Activated naive CD8-positive, alpha-beta T cell (primary cell): Measurements from ENCODE around the gene CADM4.
"Not testable (repeated sequence)": the region's sequence is repeated elsewhere in the genome, so short reads cannot be mapped to it uniquely, and the experiment has no call there.

Source experiments
- H3K27ac Mint-ChIP-seq: one replicate; pipeline ENCODE4 v1.8.0; 2021; ENCODE audit warnings: mixed read lengths
- H3K27me3 Mint-ChIP-seq: one replicate; pipeline ENCODE4 v1.8.0; 2021; ENCODE audit warnings: mixed read lengths
- H3K36me3 Mint-ChIP-seq: one replicate; pipeline ENCODE4 v1.8.0; 2021; ENCODE audit warnings: mixed read lengths
- H3K4me1 Mint-ChIP-seq: one replicate; pipeline ENCODE4 v1.8.0; 2021; ENCODE audit warnings: low read depth, mixed read lengths
- H3K4me3 Mint-ChIP-seq: one replicate; pipeline ENCODE4 v1.8.0; 2021; ENCODE audit warnings: mild to moderate bottlenecking, mixed read lengths
- H3K9me3 Mint-ChIP-seq: one replicate; pipeline ENCODE4 v1.8.0; 2021; ENCODE audit warnings: low read depth, mixed read lengths

The CADM4 gene

GRCh38 chr19:43672061-43672679, 32.5 kb upstream of the CADM4 start:
- Mint-ChIP-seq H3K4me1 (peaks cover 38% of the 10 kb centered on the region), H3K36me3 (no peaks in the 10 kb centered on the region), H3K27me3 (no peaks in the 10 kb centered on the region), H3K9me3 (no peaks in the 10 kb centered on the region), H3K27ac (no peak overlapping the region), H3K4me3 (no peak overlapping the region)

DNA sequence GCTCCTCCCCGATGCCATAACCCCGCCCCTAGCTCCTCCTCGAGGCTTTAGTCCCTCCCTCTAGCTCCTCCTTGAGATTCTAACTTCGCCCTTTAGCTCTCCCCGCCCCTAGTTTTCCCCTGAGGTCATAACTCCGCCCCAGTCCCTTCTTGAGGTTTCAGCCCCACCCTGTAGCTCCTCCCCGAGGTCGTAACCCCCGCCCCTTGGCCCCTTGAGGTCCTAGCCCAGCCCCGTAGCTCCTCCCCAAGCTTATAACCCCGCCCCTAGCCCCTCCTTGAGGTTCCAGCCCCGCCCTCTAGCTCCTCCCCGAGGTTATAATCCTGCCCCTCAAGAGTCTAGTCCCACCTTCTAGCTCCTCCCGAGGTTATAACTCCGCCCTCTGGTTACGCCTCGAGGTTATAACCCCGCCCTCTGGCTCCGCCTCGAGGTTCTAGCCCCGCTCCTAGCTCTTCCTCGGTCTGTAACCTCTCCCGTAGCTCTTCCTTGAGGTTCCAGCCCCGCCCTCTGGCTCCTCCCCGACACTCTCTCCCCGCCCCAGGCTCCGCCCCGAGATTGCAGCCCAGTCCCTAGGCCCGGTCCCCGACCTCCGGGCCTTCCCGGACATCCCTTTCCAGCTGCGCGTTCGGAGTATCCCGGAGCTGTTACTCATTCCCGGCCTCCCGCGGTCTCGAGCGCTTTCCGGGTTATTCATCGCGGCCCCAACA, 28.9 kb upstream of the CADM4 start:
- peaks cover 44% of the 10 kb centered on the region for H3K4me1 Mint-ChIP-seq
- peaks cover 5% of the 10 kb centered on the region for H3K36me3 Mint-ChIP-seq
- no peaks in the 10 kb centered on the region for H3K27me3 Mint-ChIP-seq
- H3K9me3 Mint-ChIP-seq: no peaks in the 10 kb centered on the region
- H3K27ac Mint-ChIP-seq: peak overlapping the region; percentile 85
- peak overlapping the region; percentile 89 for H3K4me3 Mint-ChIP-seq

DNA sequence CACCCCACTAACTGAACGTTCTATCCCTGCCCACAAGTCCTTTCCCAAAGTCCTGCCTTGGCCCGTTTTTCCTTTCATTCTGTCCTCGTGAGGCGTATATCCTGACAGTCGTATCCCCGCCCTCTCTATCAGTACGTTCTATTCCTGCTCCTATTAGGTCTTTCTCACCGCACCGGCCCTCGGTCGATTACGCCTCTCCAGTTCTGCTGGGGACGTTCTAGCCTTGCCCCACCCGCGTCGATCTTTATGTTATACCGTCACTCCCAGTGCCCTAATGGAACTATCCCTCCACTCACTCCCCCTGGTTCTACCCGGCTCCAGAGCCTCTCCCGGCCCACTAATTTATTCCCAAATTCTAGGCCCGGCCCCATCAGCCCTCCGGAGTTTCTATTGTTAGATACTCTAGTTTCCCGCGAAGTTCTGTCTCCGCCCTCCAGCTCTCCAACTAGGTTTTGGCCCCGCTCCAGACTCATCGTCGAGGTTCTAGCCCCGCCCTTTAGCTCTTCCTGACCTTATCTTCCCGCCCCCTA, 28.3 kb upstream of the CADM4 start:
- no peaks in the 10 kb centered on the region for H3K9me3 Mint-ChIP-seq
- peaks cover 5% of the 10 kb centered on the region for H3K36me3 Mint-ChIP-seq
- H3K4me1 Mint-ChIP-seq: peaks cover 46% of the 10 kb centered on the region
- peak overlapping the region; percentile 89 for H3K4me3 Mint-ChIP-seq
- no peaks in the 10 kb centered on the region for H3K27me3 Mint-ChIP-seq
- peak overlapping the region; percentile 85 for H3K27ac Mint-ChIP-seq

- Mint-ChIP-seq H3K27me3 (no peaks in the 10 kb centered on the region), H3K9me3 (no peaks in the 10 kb centered on the region), H3K4me3 (peak overlapping the region; percentile 89), H3K4me1 (peaks cover 46% of the 10 kb centered on the region), H3K27ac (no peak overlapping the region), H3K36me3 (peaks cover 5% of the 10 kb centered on the region)
Observed at GRCh38 chr19:43667126-43667875, 27.7 kb upstream of the CADM4 start.

GRCh38 chr19:43664018-43664417, 24.4 kb upstream of the CADM4 start:
- peaks cover 9% of the 10 kb centered on the region for H3K36me3 Mint-ChIP-seq
- H3K4me3 Mint-ChIP-seq: peak overlapping the region; percentile 46
- H3K4me1 Mint-ChIP-seq: peaks cover 30% of the 10 kb centered on the region
- H3K27me3 Mint-ChIP-seq: no peaks in the 10 kb centered on the region
- H3K27ac Mint-ChIP-seq: no peak overlapping the region
- H3K9me3 Mint-ChIP-seq: peaks cover 3% of the 10 kb centered on the region

- Mint-ChIP-seq H3K4me3 (no peak overlapping the region), H3K27ac (no peak overlapping the region), H3K36me3 (peaks cover 17% of the 10 kb centered on the region), H3K4me1 (peaks cover 21% of the 10 kb centered on the region), H3K9me3 (peaks cover 9% of the 10 kb centered on the region), H3K27me3 (no peaks in the 10 kb centered on the region)
Observed at GRCh38 chr19:43662487-43662886, 22.8 kb upstream of the CADM4 start.

- H3K4me3 Mint-ChIP-seq: no peak overlapping the region
- no peak overlapping the region for H3K27ac Mint-ChIP-seq
- peaks cover 17% of the 10 kb centered on the region for H3K36me3 Mint-ChIP-seq
- H3K27me3 Mint-ChIP-seq: no peaks in the 10 kb centered on the region
- H3K9me3 Mint-ChIP-seq: peaks cover 9% of the 10 kb centered on the region
- H3K4me1 Mint-ChIP-seq: peaks cover 18% of the 10 kb centered on the region
Observed at GRCh38 chr19:43660971-43661360, 21.3 kb upstream of the CADM4 start.

DNA sequence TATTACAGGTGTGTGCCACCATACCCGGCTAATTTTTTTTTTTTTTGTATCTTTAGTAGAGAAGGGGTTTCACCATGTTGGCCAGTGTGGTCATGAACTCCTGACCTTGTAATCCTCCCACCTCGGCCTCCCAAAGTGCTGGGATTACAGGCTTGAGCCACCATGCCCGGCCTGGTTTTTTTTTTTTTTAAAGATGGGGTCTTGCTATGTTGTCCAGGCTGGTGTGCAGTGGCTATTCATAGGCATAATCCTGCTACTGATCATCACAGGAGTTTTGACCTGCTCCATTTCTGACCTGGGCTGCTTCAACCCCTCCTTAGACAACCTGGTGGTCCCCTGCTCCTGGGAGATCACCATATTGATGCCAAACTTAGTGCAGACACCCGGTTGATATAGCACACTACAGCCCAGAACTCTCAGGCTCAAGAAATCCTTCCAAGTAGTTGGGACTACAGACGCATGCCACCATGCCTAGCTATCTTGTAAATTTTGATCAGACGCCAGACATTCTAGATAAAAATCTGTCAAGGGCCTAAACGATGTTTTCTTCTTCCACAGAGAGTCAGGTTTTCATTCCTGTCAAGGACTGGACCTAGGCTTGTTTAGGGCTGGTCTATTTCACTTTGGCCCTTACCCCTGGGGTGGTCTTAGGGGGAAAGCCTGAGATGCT, 20.8 kb upstream of the CADM4 start:
- H3K9me3 Mint-ChIP-seq: peaks cover 9% of the 10 kb centered on the region
- no peak overlapping the region for H3K27ac Mint-ChIP-seq
- H3K4me3 Mint-ChIP-seq: no peak overlapping the region
- H3K36me3 Mint-ChIP-seq: peaks cover 20% of the 10 kb centered on the region
- peaks cover 18% of the 10 kb centered on the region for H3K4me1 Mint-ChIP-seq
- no peaks in the 10 kb centered on the region for H3K27me3 Mint-ChIP-seq

DNA sequence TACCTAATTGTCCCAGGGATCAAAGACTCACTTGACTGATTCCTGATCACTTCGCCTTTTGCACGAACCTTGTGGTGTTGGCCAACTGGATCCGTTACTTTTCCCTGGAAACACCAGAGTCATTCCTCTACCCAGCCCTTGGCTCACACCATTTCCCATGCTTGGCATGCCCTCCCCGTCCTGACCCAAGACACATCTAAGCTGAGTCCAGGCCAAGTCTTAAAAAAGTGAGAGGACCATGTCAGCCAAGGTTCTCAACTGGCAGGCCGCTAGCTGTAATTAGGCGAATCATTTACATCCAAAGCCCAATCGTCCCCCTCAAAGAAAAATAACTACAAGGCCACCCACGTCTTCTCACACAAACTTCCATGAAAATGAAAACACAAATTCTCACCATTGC, 18.8 kb upstream of the CADM4 start:
- H3K27me3 Mint-ChIP-seq: no peaks in the 10 kb centered on the region
- H3K9me3 Mint-ChIP-seq: peaks cover 9% of the 10 kb centered on the region
- peaks cover 17% of the 10 kb centered on the region for H3K36me3 Mint-ChIP-seq
- peaks cover 2% of the 10 kb centered on the region for H3K4me1 Mint-ChIP-seq
- H3K27ac Mint-ChIP-seq: no peak overlapping the region
- no peak overlapping the region for H3K4me3 Mint-ChIP-seq

DNA sequence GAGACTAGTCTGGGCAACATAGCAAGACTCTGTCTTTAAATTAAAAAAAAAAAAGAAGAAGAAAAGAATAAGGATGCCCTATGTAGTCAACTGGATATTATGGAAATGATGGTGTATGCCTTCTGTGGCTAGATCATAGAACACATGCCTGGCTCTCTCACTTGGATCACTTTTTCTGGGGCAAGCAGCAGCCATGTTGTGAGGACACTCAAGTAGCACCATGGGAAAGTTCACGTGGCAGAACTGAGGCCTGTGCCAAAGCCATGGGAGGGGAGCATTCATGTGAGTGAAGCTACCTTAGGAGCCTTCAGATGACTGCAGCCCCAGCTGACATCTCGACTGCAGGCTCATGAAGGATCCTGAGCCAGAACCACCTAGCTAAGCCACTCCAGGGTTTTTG, 18.4 kb upstream of the CADM4 start:
- Mint-ChIP-seq H3K36me3 (peaks cover 17% of the 10 kb centered on the region), H3K4me1 (no peaks in the 10 kb centered on the region), H3K27ac (no peak overlapping the region), H3K9me3 (peaks cover 9% of the 10 kb centered on the region), H3K27me3 (no peaks in the 10 kb centered on the region), H3K4me3 (no peak overlapping the region)

- peaks cover 19% of the 10 kb centered on the region for H3K36me3 Mint-ChIP-seq
- no peak overlapping the region for H3K27ac Mint-ChIP-seq
- no peaks in the 10 kb centered on the region for H3K27me3 Mint-ChIP-seq
- H3K4me3 Mint-ChIP-seq: no peak overlapping the region
- no peaks in the 10 kb centered on the region for H3K4me1 Mint-ChIP-seq
- H3K9me3 Mint-ChIP-seq: peaks cover 9% of the 10 kb centered on the region
Observed at GRCh38 chr19:43656436-43656835, 16.8 kb upstream of the CADM4 start.

GRCh38 chr19:43652546-43652874, 12.9 kb upstream of the CADM4 start:
- no peaks in the 10 kb centered on the region for H3K4me1 Mint-ChIP-seq
- H3K27ac Mint-ChIP-seq: no peak overlapping the region
- H3K36me3 Mint-ChIP-seq: peaks cover 7% of the 10 kb centered on the region
- H3K4me3 Mint-ChIP-seq: no peak overlapping the region
- no peaks in the 10 kb centered on the region for H3K27me3 Mint-ChIP-seq
- no peaks in the 10 kb centered on the region for H3K9me3 Mint-ChIP-seq

- no peak overlapping the region for H3K27ac Mint-ChIP-seq
- no peak overlapping the region for H3K4me3 Mint-ChIP-seq
- H3K27me3 Mint-ChIP-seq: no peaks in the 10 kb centered on the region
- H3K9me3 Mint-ChIP-seq: no peaks in the 10 kb centered on the region
- H3K36me3 Mint-ChIP-seq: peaks cover 7% of the 10 kb centered on the region
- no peaks in the 10 kb centered on the region for H3K4me1 Mint-ChIP-seq
Observed at GRCh38 chr19:43651758-43652545, 12.3 kb upstream of the CADM4 start.

GRCh38 chr19:43650276-43650675, 10.6 kb upstream of the CADM4 start:
- H3K9me3 Mint-ChIP-seq, H3K27me3 Mint-ChIP-seq: not testable (repeated sequence)

More at GRCh38 chr19:43650276-43650675, 10.6 kb upstream of the CADM4 start:
- not testable (repeated sequence) for H3K4me3 Mint-ChIP-seq, H3K27ac Mint-ChIP-seq, H3K4me1 Mint-ChIP-seq, H3K36me3 Mint-ChIP-seq
